Activated CD4-positive, alpha-beta T cell treated with anti-CD3 and anti-CD28 coated beads, Interleukin-2, amount 10 ng/mL, durations not matched to agents 24 days and 14 days (primary cell): ENCODE measurements around the gene HADHA. TPM values are rescaled to one million over a fixed set of nuclear protein-coding genes. Genes with fewer than 3 reads are reported as not detected.
"Not testable (repeated sequence)": the region's sequence is repeated elsewhere in the genome, so short reads cannot be mapped to it uniquely, and the experiment has no call there.

Experiments used
- DNase-seq: peaks from one replicate; pipeline ENCODE4 v3.0.0; 2022
- H3K27ac Mint-ChIP-seq: one replicate; pipeline ENCODE4 v1.8.0; 2022; ENCODE audit warnings: mild to moderate bottlenecking, mixed read lengths
- H3K27me3 Mint-ChIP-seq: one replicate; pipeline ENCODE4 v1.8.0; 2022; ENCODE audit warnings: mixed read lengths
- H3K36me3 Mint-ChIP-seq: one replicate; pipeline ENCODE4 v1.8.0; 2022; ENCODE audit warnings: low read depth, mild to moderate bottlenecking, mixed read lengths
- H3K4me1 Mint-ChIP-seq: one replicate; pipeline ENCODE4 v1.8.0; 2021; ENCODE audit warnings: mixed read lengths
- H3K4me3 Mint-ChIP-seq: one replicate; pipeline ENCODE4 v1.8.0; 2022; ENCODE audit warnings: mild to moderate bottlenecking, moderate library complexity, mixed read lengths
- H3K9me3 Mint-ChIP-seq: one replicate; pipeline ENCODE4 v1.8.0; 2021; ENCODE audit warnings: mixed read lengths
- intact Hi-C: fragments of 100-400 bp; cut with micrococcal nuclease; formaldehyde crosslinking; loops from one replicate; pipeline ENCODE4 v1.15.1; 2023
- total RNA-seq: library from RNA; stranded (reverse); gene quantifications from 2 replicates; pipeline ENCODE4 v1.2.3, GENCODE V29; 2022

Gene HADHA
- total RNA-seq, 1 donor from 2014 or later = 110 TPM

DNA sequence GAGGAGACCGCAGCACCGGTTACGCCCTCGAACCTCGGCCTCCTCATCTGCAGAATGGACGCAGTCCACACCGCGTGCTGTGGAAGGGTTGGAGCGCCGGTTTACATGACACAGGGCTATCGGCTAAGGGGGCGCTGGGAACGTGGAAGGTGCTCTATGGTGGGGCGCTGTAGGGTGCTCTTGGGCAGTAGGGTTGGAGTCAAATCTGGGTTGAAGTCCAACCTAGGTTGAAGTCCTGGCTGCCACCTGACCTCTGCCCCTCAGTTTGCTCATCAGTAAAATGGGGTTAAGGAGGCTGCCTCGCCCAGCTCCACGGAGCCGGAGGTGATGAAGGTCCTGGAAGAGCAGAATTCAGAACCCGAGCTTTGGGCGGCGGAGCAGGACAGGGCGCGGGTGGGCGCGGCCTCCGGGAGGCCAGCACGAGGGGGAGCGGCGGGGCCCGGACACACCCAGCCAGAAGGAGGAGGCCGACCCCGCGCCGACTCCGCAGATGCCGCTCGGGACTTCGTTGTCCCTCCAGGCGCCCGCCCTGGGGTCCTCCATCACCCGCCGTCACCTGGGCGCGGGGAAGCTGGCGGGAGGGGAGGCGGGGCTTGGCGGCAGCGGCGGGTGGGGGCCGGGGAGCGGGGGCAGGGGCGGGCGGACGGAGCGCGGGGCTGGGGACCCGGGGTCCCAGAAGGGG, 72.1 kb downstream of the HADHA start:
- peaks cover 11% of the 10 kb centered on the region for H3K4me1 Mint-ChIP-seq
- no peak for DNase-seq
- H3K4me3 Mint-ChIP-seq = peak overlapping the region; percentile 84
- peaks cover 43% of the 10 kb centered on the region for H3K27me3 Mint-ChIP-seq
- intact Hi-C loops = loop anchor here (5.0 kb wide), 1 partner anchor 160 kb away; no protein-coding TSS in a partner anchor
- peaks cover 3% of the 10 kb centered on the region for H3K36me3 Mint-ChIP-seq
- H3K9me3 Mint-ChIP-seq = no peaks in the 10 kb centered on the region
- H3K27ac Mint-ChIP-seq = peak overlapping the region; percentile 22

- peaks cover 38% of the 10 kb centered on the region for H3K27me3 Mint-ChIP-seq
- intact Hi-C loops = loop anchor here (5.0 kb wide), 1 partner anchor 162 kb away; no protein-coding TSS in a partner anchor
- no peak overlapping the region for H3K4me3 Mint-ChIP-seq
- H3K36me3 Mint-ChIP-seq = peaks cover 3% of the 10 kb centered on the region
- peaks cover 11% of the 10 kb centered on the region for H3K4me1 Mint-ChIP-seq
- no peak for DNase-seq
- no peaks in the 10 kb centered on the region for H3K9me3 Mint-ChIP-seq
- no peak overlapping the region for H3K27ac Mint-ChIP-seq
Observed at GRCh38 chr2:26170795-26171194, 73.6 kb downstream of the HADHA start.

GRCh38 chr2:26169681-26170414, 74.6 kb downstream of the HADHA start:
- H3K27ac Mint-ChIP-seq = no peak overlapping the region
- intact Hi-C loops = loop anchor here (5.0 kb wide), 1 partner anchor 162 kb away; no protein-coding TSS in a partner anchor
- H3K27me3 Mint-ChIP-seq = peaks cover 33% of the 10 kb centered on the region
- peaks cover 3% of the 10 kb centered on the region for H3K36me3 Mint-ChIP-seq
- DNase-seq = no peak
- peaks cover 11% of the 10 kb centered on the region for H3K4me1 Mint-ChIP-seq
- H3K9me3 Mint-ChIP-seq = no peaks in the 10 kb centered on the region
- no peak overlapping the region for H3K4me3 Mint-ChIP-seq

- Mint-ChIP-seq H3K36me3 (peaks cover 2% of the 10 kb centered on the region), H3K27me3 (peaks cover 29% of the 10 kb centered on the region), H3K4me1 (peaks cover 7% of the 10 kb centered on the region), H3K27ac (no peak overlapping the region), H3K9me3 (no peaks in the 10 kb centered on the region), H3K4me3 (no peak overlapping the region)
- intact Hi-C loops = no loop called here
- no peak for DNase-seq
Observed at GRCh38 chr2:26169226-26169625, 75.2 kb downstream of the HADHA start.

DNA sequence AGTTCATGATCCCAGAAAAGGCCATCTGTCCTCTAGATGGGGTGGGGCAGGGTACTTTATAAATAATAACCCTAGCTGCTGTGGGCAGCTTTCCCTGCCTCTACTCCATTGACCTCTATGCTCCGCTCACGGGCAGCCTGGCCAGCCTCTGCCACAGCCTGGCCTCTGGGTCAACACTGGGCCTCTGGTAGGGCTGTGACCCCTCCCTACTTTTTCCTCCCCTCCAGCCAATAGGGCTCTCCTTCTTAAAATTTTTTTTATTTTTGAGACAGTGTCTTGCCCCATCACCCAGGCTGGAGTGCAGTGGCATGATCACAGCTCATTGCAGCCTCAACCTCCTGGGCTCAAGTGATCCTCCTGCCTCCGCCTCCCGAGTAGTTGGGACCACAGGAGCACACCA, 75.6 kb downstream of the HADHA start:
- Mint-ChIP-seq H3K4me3 (no peak overlapping the region), H3K27me3 (peaks cover 28% of the 10 kb centered on the region), H3K9me3 (no peaks in the 10 kb centered on the region), H3K27ac (no peak overlapping the region), H3K4me1 (peaks cover 6% of the 10 kb centered on the region), H3K36me3 (peaks cover 2% of the 10 kb centered on the region)
- no peak for DNase-seq
- intact Hi-C loops = no loop called here

- H3K27me3 Mint-ChIP-seq = peaks cover 18% of the 10 kb centered on the region
- H3K4me3 Mint-ChIP-seq, H3K4me1 Mint-ChIP-seq, H3K9me3 Mint-ChIP-seq, H3K36me3 Mint-ChIP-seq, intact Hi-C loops, H3K27ac Mint-ChIP-seq, DNase-seq: not testable (repeated sequence)
Observed at GRCh38 chr2:26166541-26166940, 77.9 kb downstream of the HADHA start.

DNA sequence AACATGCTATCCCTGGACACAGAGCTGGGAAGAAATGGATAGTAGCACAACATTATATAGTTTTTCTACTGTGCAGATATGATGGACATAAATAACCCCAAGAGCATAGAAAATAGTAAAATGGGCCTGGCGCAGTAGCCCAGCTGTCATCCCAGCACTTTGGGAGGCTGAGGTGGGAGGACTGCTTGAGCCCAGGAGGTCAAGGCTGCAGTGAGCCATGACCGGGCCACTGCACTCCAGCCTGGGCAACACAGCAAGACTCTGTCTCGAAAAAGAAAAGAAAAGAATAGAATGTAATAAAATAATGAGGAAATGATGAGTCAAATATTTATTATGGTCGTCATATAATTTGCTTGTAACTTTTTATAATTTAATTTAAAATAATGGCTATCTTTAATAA, 79.0 kb downstream of the HADHA start:
- DNase-seq = no peak
- Mint-ChIP-seq H3K9me3 (no peaks in the 10 kb centered on the region), H3K4me3 (no peak overlapping the region), H3K27me3 (peaks cover 8% of the 10 kb centered on the region), H3K4me1 (no peaks in the 10 kb centered on the region), H3K36me3 (no peaks in the 10 kb centered on the region), H3K27ac (no peak overlapping the region)
- intact Hi-C loops = no loop called here

- Mint-ChIP-seq H3K27me3 (peaks cover 7% of the 10 kb centered on the region), H3K36me3 (no peaks in the 10 kb centered on the region), H3K4me1 (no peaks in the 10 kb centered on the region), H3K27ac (no peak overlapping the region), H3K4me3 (no peak overlapping the region), H3K9me3 (no peaks in the 10 kb centered on the region)
- intact Hi-C loops = no loop called here
- no peak for DNase-seq
Observed at GRCh38 chr2:26164641-26165211, 79.7 kb downstream of the HADHA start.

- no peaks in the 10 kb centered on the region for H3K36me3 Mint-ChIP-seq
- intact Hi-C loops = no loop called here
- no peaks in the 10 kb centered on the region for H3K9me3 Mint-ChIP-seq
- H3K4me3 Mint-ChIP-seq = no peak overlapping the region
- H3K27ac Mint-ChIP-seq = no peak overlapping the region
- no peak for DNase-seq
- peaks cover 2% of the 10 kb centered on the region for H3K4me1 Mint-ChIP-seq
- H3K27me3 Mint-ChIP-seq = peaks cover 5% of the 10 kb centered on the region
Observed at GRCh38 chr2:26164231-26164630, 80.2 kb downstream of the HADHA start.

- no peak overlapping the region for H3K27ac Mint-ChIP-seq
- intact Hi-C loops = no loop called here
- peaks cover 2% of the 10 kb centered on the region for H3K4me1 Mint-ChIP-seq
- H3K4me3 Mint-ChIP-seq = no peak overlapping the region
- H3K36me3 Mint-ChIP-seq = no peaks in the 10 kb centered on the region
- no peaks in the 10 kb centered on the region for H3K9me3 Mint-ChIP-seq
- DNase-seq = no peak
- peaks cover 7% of the 10 kb centered on the region for H3K27me3 Mint-ChIP-seq
Observed at GRCh38 chr2:26162963-26163362, 81.5 kb downstream of the HADHA start.

- no peaks in the 10 kb centered on the region for H3K36me3 Mint-ChIP-seq
- no peaks in the 10 kb centered on the region for H3K9me3 Mint-ChIP-seq
- H3K27me3 Mint-ChIP-seq = peaks cover 9% of the 10 kb centered on the region
- no peak overlapping the region for H3K27ac Mint-ChIP-seq
- H3K4me3 Mint-ChIP-seq = no peak overlapping the region
- peaks cover 2% of the 10 kb centered on the region for H3K4me1 Mint-ChIP-seq
- intact Hi-C loops = no loop called here
- no peak for DNase-seq
Observed at GRCh38 chr2:26161926-26162325, 82.5 kb downstream of the HADHA start.

DNA sequence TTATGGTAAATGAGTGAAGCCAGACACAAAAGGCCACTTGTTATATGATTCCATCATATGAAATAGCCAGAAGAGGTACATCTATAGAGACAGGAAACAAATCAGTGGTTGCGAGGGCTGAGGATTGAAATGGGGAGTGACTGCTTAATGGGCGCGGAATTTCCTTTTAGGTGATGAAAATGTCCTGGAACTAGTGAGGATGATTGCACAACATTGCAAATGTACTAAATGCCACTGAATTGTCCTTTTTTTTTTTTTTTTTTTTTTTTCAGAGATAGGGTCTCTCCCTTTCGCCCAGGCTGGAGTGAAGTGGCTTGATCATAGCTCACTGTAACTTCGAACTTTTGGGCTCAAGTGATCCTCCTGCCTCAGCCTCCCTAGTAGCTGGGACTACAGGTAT, 86.9 kb downstream of the HADHA start:
- intact Hi-C loops = no loop called here
- H3K27me3 Mint-ChIP-seq = peaks cover 24% of the 10 kb centered on the region
- no peak overlapping the region for H3K4me3 Mint-ChIP-seq

DNA sequence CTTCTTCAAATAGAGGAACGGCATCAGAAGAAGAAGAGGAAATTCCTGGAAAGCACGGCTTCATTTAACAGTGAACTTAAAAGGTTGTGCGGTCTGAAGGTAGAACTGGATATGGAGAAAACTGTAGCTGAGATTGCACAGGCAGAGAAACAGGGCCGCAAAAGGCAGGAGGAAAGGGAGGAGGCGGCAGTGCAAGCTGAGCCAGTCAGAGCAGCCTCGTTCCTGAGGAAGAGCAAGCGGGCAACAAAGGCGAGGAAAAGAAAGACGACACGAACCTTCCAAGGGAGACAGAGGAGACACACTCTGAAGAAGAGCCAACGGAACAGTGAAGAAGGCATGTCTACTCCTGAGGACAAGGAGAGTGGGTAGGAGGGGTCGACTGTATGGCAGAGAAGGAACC, 94.2 kb downstream of the HADHA start:
- no peak overlapping the region for H3K27ac Mint-ChIP-seq
- no peaks in the 10 kb centered on the region for H3K4me1 Mint-ChIP-seq
- intact Hi-C loops = no loop called here
- DNase-seq = no peak
- H3K27me3 Mint-ChIP-seq = peaks cover 27% of the 10 kb centered on the region
- H3K4me3 Mint-ChIP-seq = no peak overlapping the region
- no peaks in the 10 kb centered on the region for H3K9me3 Mint-ChIP-seq
- H3K36me3 Mint-ChIP-seq = no peaks in the 10 kb centered on the region

More for the DNA sequence above, 86.9 kb downstream of the HADHA start:
- Mint-ChIP-seq H3K9me3 (no peaks in the 10 kb centered on the region), H3K27ac (no peak overlapping the region), H3K4me1 (peaks cover 2% of the 10 kb centered on the region), H3K36me3 (no peaks in the 10 kb centered on the region)
- DNase-seq = no peak

GRCh38 chr2:26148501-26148900, 95.9 kb downstream of the HADHA start:
- DNase-seq = no peak
- Mint-ChIP-seq H3K4me1 (peaks cover 3% of the 10 kb centered on the region), H3K36me3 (no peaks in the 10 kb centered on the region), H3K27me3 (peaks cover 22% of the 10 kb centered on the region), H3K4me3 (no peak overlapping the region), H3K9me3 (no peaks in the 10 kb centered on the region), H3K27ac (no peak overlapping the region)
- intact Hi-C loops = no loop called here
